Stomach (tissue), 9 donors: ENCODE measurements around the gene IARS2. TPM values are rescaled to one million over a fixed set of nuclear protein-coding genes. Genes with fewer than 3 reads are reported as not detected.

Experiments used
- DNase-seq, 2 donors: peaks; one replicate each; pipeline versions ENCODE4 v3.0.0 to v3.0.0-alpha.2; 2013 to 2019
- H3K27ac ChIP-seq, 5 donors: fragments of 200-600 bp in 4 of 5; sonication (generic) in 4 of 5; one replicate each; pipeline ENCODE4 v1.5.1; 2013 to 2019; ENCODE audit warnings: mild to moderate bottlenecking in 1 of 5, moderate library complexity in 1 of 5
- H3K27me3 ChIP-seq, 3 donors: fragments of 200-600 bp; sonication (generic); one replicate each; pipeline ENCODE4 v1.5.1; 2017 to 2019; ENCODE audit warnings: mixed run types in 1 of 3
- H3K36me3 ChIP-seq, 4 donors: fragments of 200-600 bp; sonication (generic); 1 replicate in 3 of 4; 2 replicates in 1 of 4; pipeline ENCODE4 v1.5.1; 2016 to 2019
- H3K4me1 ChIP-seq, 4 donors: fragments of 200-600 bp; sonication (generic); one replicate each; pipeline ENCODE4 v1.5.1; 2016 to 2019
- H3K4me3 ChIP-seq, 4 donors: fragments of 200-600 bp; sonication (generic) in 3 of 4; one replicate each; pipeline ENCODE4 v1.5.1; 2016 to 2019; ENCODE audit warnings: mild to moderate bottlenecking in 1 of 4
- H3K9me3 ChIP-seq, 4 donors: fragments of 200-600 bp; sonication (generic); one replicate each; pipeline ENCODE4 v1.5.1; 2016 to 2019
- EP300 ChIP-seq: sonication (generic); formaldehyde crosslinking; IDR thresholded peaks from one replicate; pipeline ENCODE4 v1.6.1; 2017; ENCODE audit warnings: antibody characterized with exemption
- POLR2A ChIP-seq, 4 donors: fragments of 450-650 bp; IDR thresholded peaks; one replicate each; pipeline ENCODE4 v1.6.1; 2016; ENCODE audit warnings: antibody characterized with exemption in 4 of 4, control low read depth in 2 of 4, mild to moderate bottlenecking in 1 of 4, moderate library complexity in 1 of 4
- POLR2AphosphoS5 ChIP-seq, 3 donors: sonication (generic); formaldehyde crosslinking; IDR thresholded peaks; one replicate each; pipeline ENCODE4 v1.6.1; 2016; ENCODE audit warnings: antibody characterized with exemption in 3 of 3
- WGBS, 5 donors: extraction: QIAGEN DNeasy Blood & Tissue Kit in 3 of 5; methylation state at CpG; one replicate each; pipeline versions ENCODE4 v1.1.5 to v1.1.7; 2013 to 2018; 5-methylcytosine and 5-hydroxymethylcytosine counted together
- intact Hi-C: fragments of 100-400 bp; cut with DNase I; formaldehyde crosslinking; loops from one replicate; pipeline ENCODE4 v1.15.1; 2023; ENCODE audit warnings: low total_unique reads
- polyA plus RNA-seq, 3 donors: library from polyadenylated mRNA; stranded (reverse); fragments of 200-250 nt; gene quantifications; one replicate each; pipeline ENCODE4 v1.2.3, GENCODE V29; 2013
- small RNA-seq, 4 donors: library from RNA; depleted of rRNA; stranded (forward); fragments of <200 nt; gene quantifications; one replicate each; pipeline ENCODE3, GENCODE V24; 2016
- total RNA-seq, 5 donors: library from RNA; depleted of rRNA; stranded (reverse); fragments of >200 nt; gene quantifications; one replicate each; pipeline versions ENCODE4 v1.1.0 to v1.2.3, GENCODE V29; 2014 to 2016
- TF ChIP-seq, protein P1 (sequence below), 7 experiments: fragments of 450-650 bp in 4 of 7; fragments of 200-600 bp in 3 of 7; sonication (generic) in 3 of 7; IDR thresholded peaks; one replicate each; pipeline ENCODE4 v1.5.1; 2016 to 2019; ENCODE audit warnings: antibody characterized with exemption in 7 of 7, control low read depth in 2 of 7, mild to moderate bottlenecking in 1 of 7
- donor health status: healthy with polysubstance abuse.
- donor health status: Bipolar disorder and iron deficiency.
- donor health status: healthy.

The IARS2 gene
- total and polyA plus RNA-seq, 8 donors, result 11.0 to 132 (median 35.3) TPM

DNA sequence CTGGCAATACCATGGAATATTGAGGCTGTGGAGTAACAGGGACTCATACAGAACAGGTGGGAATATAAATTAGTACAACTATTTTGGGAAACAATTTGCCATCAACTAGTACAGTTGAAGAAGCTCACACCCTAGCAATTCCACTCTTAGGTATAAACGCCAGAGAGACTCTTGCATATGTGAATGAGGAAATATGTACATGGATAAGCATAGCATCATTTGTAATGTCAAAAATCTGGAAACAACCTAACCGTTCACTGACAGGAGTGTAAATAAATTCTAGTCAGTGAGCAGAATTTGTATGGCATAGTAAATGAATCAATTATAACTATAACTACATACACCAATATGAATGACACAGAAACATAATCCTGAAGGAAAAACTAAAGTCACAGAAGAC is 94.6 kb downstream of the IARS2 start:
- H3K4me3 ChIP-seq, result no peak overlapping the region
- no peak for DNase-seq
- no peak overlapping the region for H3K27ac ChIP-seq
- H3K36me3 ChIP-seq, result peaks cover 26 to 81% (median 72%) of the 10 kb centered on the region in 4 donors
- H3K4me1 ChIP-seq, result no peaks in the 10 kb centered on the region
- TF ChIP-seq POLR2A (IDR thresholded peaks at IDR 0.05) (no peak), POLR2AphosphoS5 (IDR thresholded peaks at IDR 0.05) (no peak), EP300 (no peak)
- TF ChIP-seq, protein P1, sequence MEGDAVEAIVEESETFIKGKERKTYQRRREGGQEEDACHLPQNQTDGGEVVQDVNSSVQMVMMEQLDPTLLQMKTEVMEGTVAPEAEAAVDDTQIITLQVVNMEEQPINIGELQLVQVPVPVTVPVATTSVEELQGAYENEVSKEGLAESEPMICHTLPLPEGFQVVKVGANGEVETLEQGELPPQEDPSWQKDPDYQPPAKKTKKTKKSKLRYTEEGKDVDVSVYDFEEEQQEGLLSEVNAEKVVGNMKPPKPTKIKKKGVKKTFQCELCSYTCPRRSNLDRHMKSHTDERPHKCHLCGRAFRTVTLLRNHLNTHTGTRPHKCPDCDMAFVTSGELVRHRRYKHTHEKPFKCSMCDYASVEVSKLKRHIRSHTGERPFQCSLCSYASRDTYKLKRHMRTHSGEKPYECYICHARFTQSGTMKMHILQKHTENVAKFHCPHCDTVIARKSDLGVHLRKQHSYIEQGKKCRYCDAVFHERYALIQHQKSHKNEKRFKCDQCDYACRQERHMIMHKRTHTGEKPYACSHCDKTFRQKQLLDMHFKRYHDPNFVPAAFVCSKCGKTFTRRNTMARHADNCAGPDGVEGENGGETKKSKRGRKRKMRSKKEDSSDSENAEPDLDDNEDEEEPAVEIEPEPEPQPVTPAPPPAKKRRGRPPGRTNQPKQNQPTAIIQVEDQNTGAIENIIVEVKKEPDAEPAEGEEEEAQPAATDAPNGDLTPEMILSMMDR (IDR thresholded peaks at IDR 0.05), result no peak
- H3K27me3 ChIP-seq, result no peaks in the 10 kb centered on the region
- intact Hi-C loops, result no loop called here
- 87 to 89% (median 88%) methylated on average over 2 of the region's 2 CpGs for WGBS, 5 donors
- no peaks in the 10 kb centered on the region for H3K9me3 ChIP-seq

DNA sequence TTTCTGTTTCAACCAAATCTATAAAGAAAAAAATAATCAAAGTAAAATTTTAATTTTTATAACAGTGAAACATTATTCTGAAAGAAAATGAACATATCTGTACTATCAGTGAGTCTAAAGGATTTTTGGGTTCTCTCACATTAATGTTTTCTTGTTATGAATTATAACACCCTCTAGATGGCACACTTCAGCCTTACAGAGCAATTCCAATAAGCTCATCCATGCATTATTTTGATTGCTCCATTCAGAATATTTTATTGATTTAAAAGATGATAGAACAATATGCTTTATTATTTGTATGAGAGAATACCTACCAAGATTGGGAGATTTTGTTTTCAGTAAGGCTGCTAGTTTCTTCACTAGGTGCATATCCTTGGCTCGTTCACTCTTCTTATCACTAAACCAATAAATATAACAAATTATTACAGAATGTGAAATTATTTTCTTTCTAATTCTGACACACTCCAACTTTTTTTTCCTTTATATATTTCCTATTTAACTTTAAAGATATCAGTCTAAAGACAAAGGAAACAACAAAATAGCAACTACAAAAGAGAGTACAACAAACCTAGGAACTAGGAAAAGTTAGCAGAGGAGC is 95.9 kb downstream of the IARS2 start:
- WGBS, 5 donors, result 39 to 78% (median 53%) methylated on average over 1 of the region's 1 CpG
- intact Hi-C loops, result no loop called here
- H3K27me3 ChIP-seq, result no peaks in the 10 kb centered on the region
- no peak overlapping the region for H3K4me3 ChIP-seq
- no peaks in the 10 kb centered on the region for H3K9me3 ChIP-seq
- no peaks in the 10 kb centered on the region for H3K4me1 ChIP-seq
- peak in 1 of 2 donors; percentile 46 for DNase-seq
- H3K36me3 ChIP-seq, result peaks cover 26 to 94% (median 81%) of the 10 kb centered on the region in 4 donors
- TF ChIP-seq POLR2AphosphoS5 (IDR thresholded peaks at IDR 0.05), result no peak
- TF ChIP-seq, protein P1 (IDR thresholded peaks at IDR 0.05), result peak in 2 of 7 experiments; percentile 10 to 23
- H3K27ac ChIP-seq, result no peak overlapping the region

DNA sequence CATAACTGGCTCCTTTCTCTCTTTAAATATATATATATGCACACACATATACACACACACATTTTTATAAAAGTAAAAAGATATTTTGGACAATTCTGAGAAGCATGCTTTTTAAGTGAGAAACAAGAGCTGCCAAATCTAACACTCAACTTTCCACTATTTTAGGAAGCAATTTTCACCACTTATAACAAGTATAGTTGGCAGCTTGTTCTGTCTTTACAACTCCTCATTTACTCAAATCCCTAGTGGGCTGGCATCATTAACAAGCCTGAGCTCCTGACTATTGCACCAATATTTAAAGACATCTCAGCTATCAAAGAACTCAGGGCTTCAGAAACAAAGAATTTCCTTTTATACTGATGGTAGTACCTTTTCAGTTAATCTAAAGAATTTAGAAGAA is 101.8 kb downstream of the IARS2 start:
- Histone ChIP-seq H3K36me3 (peaks cover 27 to 98% (median 87%) of the 10 kb centered on the region in 4 donors), H3K27ac (no peak overlapping the region), H3K4me3 (no peak overlapping the region), H3K4me1 (no peaks in the 10 kb centered on the region), H3K9me3 (no peaks in the 10 kb centered on the region), H3K27me3 (no peaks in the 10 kb centered on the region)
- no peak for DNase-seq
- intact Hi-C loops, result no loop called here
- TF ChIP-seq EP300 (no peak), POLR2AphosphoS5 (IDR thresholded peaks at IDR 0.05) (no peak), POLR2A (IDR thresholded peaks at IDR 0.05) (no peak)
- TF ChIP-seq, protein P1 (IDR thresholded peaks at IDR 0.05), result no peak

Small RNA genes lying within 50 kb of the gene (small RNA-seq; reads per million reads assigned to genes)
- gene MIR194-1 (0 to 1.2 (median 0.90) reads per million in 4 donors), gene MIR215 (5.2 to 33.2 (median 14.7) reads per million in 4 donors)

Other genes with a start within 250 kb of the IARS2 start
- gene SLC30A10, start 165.6 kb upstream of the IARS2 start, total RNA-seq, result under 1 TPM in 1 of 5 donors, not detected in 4; 0.92 TPM
- gene SLC30A10, start 165.6 kb upstream of the IARS2 start, polyA plus RNA-seq, result not detected
- gene EPRS1, start 47.6 kb upstream of the IARS2 start, total RNA-seq, result 10 to 100 TPM; 15.8 to 89.6 (median 37.5) TPM
- gene EPRS1, start 47.6 kb upstream of the IARS2 start, polyA plus RNA-seq, result 10 to 100 TPM; 28.0 to 42.8 (median 30.0) TPM
- 10 to 100 TPM in 4 of 5 donors, 1 to 10 TPM in 1; 7.0 to 23.5 (median 21.0) TPM for gene BPNT1, start 4.3 kb upstream of the IARS2 start, total RNA-seq
- 10 to 100 TPM; 12.5 to 28.0 (median 15.2) TPM for gene BPNT1, start 4.3 kb upstream of the IARS2 start, polyA plus RNA-seq
- gene RAB3GAP2, start 178.3 kb downstream of the IARS2 start, total RNA-seq, result 10 to 100 TPM in 4 of 5 donors, 1 to 10 TPM in 1; 9.8 to 56.0 (median 29.1) TPM
- gene RAB3GAP2, start 178.3 kb downstream of the IARS2 start, polyA plus RNA-seq, result 1 to 10 TPM; 3.7 to 5.5 (median 4.6) TPM